WERI-Rb-1 (cell line): ENCODE measurements around the gene THPO.

Experiments
- DNase-seq: peaks from one replicate; pipeline ENCODE4 v3.0.0-alpha.2; 2020
- H3K27ac ChIP-seq: fragments of 250-450 bp; sonication (Bioruptor Pico); 2 replicates; pipeline ENCODE4 v1.5.1; 2020; ENCODE audit warnings: mild to moderate bottlenecking, moderate library complexity
- H3K27me3 ChIP-seq: fragments of 250-450 bp; sonication (Bioruptor Pico); 2 replicates; pipeline ENCODE4 v1.5.1; 2021; ENCODE audit warnings: mild to moderate bottlenecking, low read depth, moderate library complexity; ENCODE audit not compliant: insufficient read depth, severe bottlenecking
- H3K36me3 ChIP-seq: fragments of 250-450 bp; sonication (Bioruptor Pico); 2 replicates; pipeline ENCODE4 v1.5.1; 2020; ENCODE audit warnings: mild to moderate bottlenecking, moderate library complexity
- H3K4me3 ChIP-seq: 2 replicates; pipeline ENCODE4 v1.5.1; 2011; ENCODE audit warnings: low read depth, mild to moderate bottlenecking, control low read depth, low read length
- H3K9me3 ChIP-seq: fragments of 250-450 bp; sonication (Bioruptor Pico); 2 replicates; pipeline ENCODE4 v1.5.1; 2021; ENCODE audit warnings: mild to moderate bottlenecking, moderate library complexity; ENCODE audit not compliant: severe bottlenecking
- TF ChIP-seq, protein P1 (sequence below): IDR thresholded peaks from 2 replicates; pipeline ENCODE4 v1.5.1; 2011; ENCODE audit warnings: low read depth, mild to moderate bottlenecking, control low read depth, inconsistent platforms, low read length

Gene THPO

DNA sequence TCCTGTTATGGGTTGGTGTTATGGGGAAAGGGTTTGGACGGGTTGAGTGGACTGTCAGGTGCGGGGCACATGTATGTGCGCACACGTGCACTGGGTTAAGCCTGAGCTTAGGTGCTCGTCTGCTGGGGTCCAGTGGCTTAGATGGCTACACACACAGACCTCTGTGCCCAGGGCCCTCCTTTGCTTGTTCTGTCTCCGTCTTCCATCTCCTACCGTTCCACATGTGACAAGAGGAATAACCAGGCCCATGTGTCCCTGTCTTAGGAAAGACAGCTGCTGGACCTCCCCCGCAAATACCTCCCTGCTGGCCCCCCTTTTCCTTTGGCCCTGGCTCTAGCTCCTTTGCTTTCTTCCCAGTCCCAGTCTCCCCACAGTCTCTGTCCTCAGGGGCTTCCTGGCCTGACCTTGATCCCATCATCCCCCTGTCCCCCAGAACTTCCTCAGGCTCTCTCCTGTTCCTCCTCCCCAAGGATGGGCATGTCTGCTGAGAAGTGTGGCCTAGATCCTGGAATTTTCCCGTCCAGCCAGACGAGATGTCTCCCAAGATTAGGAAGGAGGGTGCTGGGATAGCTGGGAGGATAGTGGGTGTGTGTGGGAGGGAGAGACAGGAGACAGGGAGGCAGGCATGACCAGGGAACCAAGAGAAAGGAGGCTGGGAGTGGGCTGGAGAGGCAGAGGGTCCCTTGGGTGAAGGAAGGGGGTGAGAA lies 797 bp upstream of the THPO start:
- peaks cover 18% of the 10 kb centered on the region for H3K36me3 ChIP-seq
- TF ChIP-seq, protein P1, sequence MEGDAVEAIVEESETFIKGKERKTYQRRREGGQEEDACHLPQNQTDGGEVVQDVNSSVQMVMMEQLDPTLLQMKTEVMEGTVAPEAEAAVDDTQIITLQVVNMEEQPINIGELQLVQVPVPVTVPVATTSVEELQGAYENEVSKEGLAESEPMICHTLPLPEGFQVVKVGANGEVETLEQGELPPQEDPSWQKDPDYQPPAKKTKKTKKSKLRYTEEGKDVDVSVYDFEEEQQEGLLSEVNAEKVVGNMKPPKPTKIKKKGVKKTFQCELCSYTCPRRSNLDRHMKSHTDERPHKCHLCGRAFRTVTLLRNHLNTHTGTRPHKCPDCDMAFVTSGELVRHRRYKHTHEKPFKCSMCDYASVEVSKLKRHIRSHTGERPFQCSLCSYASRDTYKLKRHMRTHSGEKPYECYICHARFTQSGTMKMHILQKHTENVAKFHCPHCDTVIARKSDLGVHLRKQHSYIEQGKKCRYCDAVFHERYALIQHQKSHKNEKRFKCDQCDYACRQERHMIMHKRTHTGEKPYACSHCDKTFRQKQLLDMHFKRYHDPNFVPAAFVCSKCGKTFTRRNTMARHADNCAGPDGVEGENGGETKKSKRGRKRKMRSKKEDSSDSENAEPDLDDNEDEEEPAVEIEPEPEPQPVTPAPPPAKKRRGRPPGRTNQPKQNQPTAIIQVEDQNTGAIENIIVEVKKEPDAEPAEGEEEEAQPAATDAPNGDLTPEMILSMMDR = no peak
- no peaks in the 10 kb centered on the region for H3K9me3 ChIP-seq
- no peaks in the 10 kb centered on the region for H3K27me3 ChIP-seq
- H3K27ac ChIP-seq = peak overlapping the region; percentile 69
- peak overlapping the region; percentile 25; the same call in 1 of the 2 replicates for H3K4me3 ChIP-seq
- peak; percentile 32 for DNase-seq

GRCh38 chr3:184377374-184377773 lies 633 bp downstream of the THPO start:
- Histone ChIP-seq H3K27ac (peak overlapping the region; percentile 69), H3K36me3 (peaks cover 12% of the 10 kb centered on the region), H3K9me3 (no peaks in the 10 kb centered on the region), H3K27me3 (no peaks in the 10 kb centered on the region), H3K4me3 (peak overlapping the region; percentile 25)
- DNase-seq = no peak
- TF ChIP-seq, protein P1 = no peak

GRCh38 chr3:184375747-184376461 lies 2.1 kb downstream of the THPO start:
- H3K4me3 ChIP-seq = no peak overlapping the region
- TF ChIP-seq, protein P1 = no peak
- H3K9me3 ChIP-seq = no peaks in the 10 kb centered on the region
- H3K27ac ChIP-seq = peak overlapping the region; percentile 69
- no peaks in the 10 kb centered on the region for H3K27me3 ChIP-seq
- peaks cover 7% of the 10 kb centered on the region for H3K36me3 ChIP-seq
- no peak for DNase-seq

GRCh38 chr3:184373422-184373821 lies 4.6 kb downstream of the THPO start:
- no peak for DNase-seq
- no peaks in the 10 kb centered on the region for H3K27me3 ChIP-seq

GRCh38 chr3:184372911-184373310 lies 5.1 kb downstream of the THPO start:
- H3K27ac ChIP-seq = no peak overlapping the region
- TF ChIP-seq, protein P1 = no peak
- no peaks in the 10 kb centered on the region for H3K9me3 ChIP-seq

More at GRCh38 chr3:184373422-184373821, 4.6 kb downstream of the THPO start:
- TF ChIP-seq, protein P1 = no peak
- H3K27ac ChIP-seq = no peak overlapping the region
- H3K4me3 ChIP-seq = no peak overlapping the region
- no peaks in the 10 kb centered on the region for H3K9me3 ChIP-seq
- H3K36me3 ChIP-seq = peaks cover 18% of the 10 kb centered on the region

More at GRCh38 chr3:184372911-184373310, 5.1 kb downstream of the THPO start:
- H3K4me3 ChIP-seq = no peak overlapping the region
- H3K36me3 ChIP-seq = peaks cover 23% of the 10 kb centered on the region
- no peak for DNase-seq
- no peaks in the 10 kb centered on the region for H3K27me3 ChIP-seq
